ENCODE measurements around the gene KCNN2.
"Not testable (repeated sequence)": the region's sequence is repeated elsewhere in the genome, so short reads cannot be mapped to it uniquely, and the experiment has no call there.

KCNN2 gene

GRCh38 chr5:114430532-114430931, 68.7 kb downstream of the KCNN2 start:
- no peak for TF ChIP-seq CTCF (IDR thresholded peaks at IDR 0.05; ENCODE audit: unreplicated experiment in 3 of 3)
- no peak overlapping the region for H3K27ac Mint-ChIP-seq
- H3K4me3 Mint-ChIP-seq = no peak overlapping the region
- H3K9me3 Mint-ChIP-seq = no peaks in the 10 kb centered on the region
- no peaks in the 10 kb centered on the region for H3K27me3 Mint-ChIP-seq (ENCODE audit: low read depth)
- H3K4me1 Mint-ChIP-seq = no peaks in the 10 kb centered on the region
- no peaks in the 10 kb centered on the region for H3K36me3 Mint-ChIP-seq (ENCODE audit: low read depth)

GRCh38 chr5:114432684-114433083, 70.8 kb downstream of the KCNN2 start:
- not testable (repeated sequence) for H3K4me1 Mint-ChIP-seq; H3K27me3 Mint-ChIP-seq (ENCODE audit: low read depth); H3K27ac Mint-ChIP-seq; H3K36me3 Mint-ChIP-seq (ENCODE audit: low read depth); H3K9me3 Mint-ChIP-seq; H3K4me3 Mint-ChIP-seq

- no peak overlapping the region for H3K4me3 Mint-ChIP-seq
- no peaks in the 10 kb centered on the region for H3K36me3 Mint-ChIP-seq (ENCODE audit: low read depth)
- no peaks in the 10 kb centered on the region for H3K9me3 Mint-ChIP-seq
- no peaks in the 10 kb centered on the region for H3K4me1 Mint-ChIP-seq
- no peaks in the 10 kb centered on the region for H3K27me3 Mint-ChIP-seq (ENCODE audit: low read depth)
- TF ChIP-seq CTCF (IDR thresholded peaks at IDR 0.05; ENCODE audit: unreplicated experiment in 3 of 3) = no peak
- no peak overlapping the region for H3K27ac Mint-ChIP-seq
Measured at GRCh38 chr5:114434396-114435219, 72.7 kb downstream of the KCNN2 start.

GRCh38 chr5:114435220-114435481, 73.3 kb downstream of the KCNN2 start:
- H3K36me3 Mint-ChIP-seq (ENCODE audit: low read depth) = no peaks in the 10 kb centered on the region
- no peak overlapping the region for H3K4me3 Mint-ChIP-seq
- H3K27me3 Mint-ChIP-seq (ENCODE audit: low read depth) = no peaks in the 10 kb centered on the region
- no peak for TF ChIP-seq CTCF (IDR thresholded peaks at IDR 0.05; ENCODE audit: unreplicated experiment in 3 of 3)
- no peaks in the 10 kb centered on the region for H3K4me1 Mint-ChIP-seq
- no peaks in the 10 kb centered on the region for H3K9me3 Mint-ChIP-seq
- no peak overlapping the region for H3K27ac Mint-ChIP-seq

- Mint-ChIP-seq H3K4me3 (no peak overlapping the region), H3K9me3 (no peaks in the 10 kb centered on the region), H3K36me3 (ENCODE audit: low read depth) (no peaks in the 10 kb centered on the region), H3K4me1 (no peaks in the 10 kb centered on the region), H3K27ac (no peak overlapping the region), H3K27me3 (ENCODE audit: low read depth) (no peaks in the 10 kb centered on the region)
- TF ChIP-seq CTCF (IDR thresholded peaks at IDR 0.05; ENCODE audit: unreplicated experiment in 3 of 3) = no peak
Measured at GRCh38 chr5:114435885-114436299, 74.0 kb downstream of the KCNN2 start.

- H3K9me3 Mint-ChIP-seq = no peaks in the 10 kb centered on the region
- no peaks in the 10 kb centered on the region for H3K36me3 Mint-ChIP-seq (ENCODE audit: low read depth)
- no peak overlapping the region for H3K27ac Mint-ChIP-seq
- no peaks in the 10 kb centered on the region for H3K4me1 Mint-ChIP-seq
- TF ChIP-seq CTCF (IDR thresholded peaks at IDR 0.05; ENCODE audit: unreplicated experiment in 3 of 3) = no peak
- peaks cover 4% of the 10 kb centered on the region for H3K27me3 Mint-ChIP-seq (ENCODE audit: low read depth)
- no peak overlapping the region for H3K4me3 Mint-ChIP-seq
Measured at GRCh38 chr5:114437936-114438335, 76.1 kb downstream of the KCNN2 start.

Measured in nephron (organoid).